HG02798 (cell line): ENCODE measurements around the gene CAMK2B.

ENCODE experiments used
- ATAC-seq: cut with Tn5 transposase; IDR thresholded peaks from one replicate; pipeline ENCODE4 v1.9.1; 2021; ENCODE audit warnings: mild to moderate bottlenecking; ENCODE audit not compliant: unreplicated experiment, poor library complexity

Gene CAMK2B

DNA sequence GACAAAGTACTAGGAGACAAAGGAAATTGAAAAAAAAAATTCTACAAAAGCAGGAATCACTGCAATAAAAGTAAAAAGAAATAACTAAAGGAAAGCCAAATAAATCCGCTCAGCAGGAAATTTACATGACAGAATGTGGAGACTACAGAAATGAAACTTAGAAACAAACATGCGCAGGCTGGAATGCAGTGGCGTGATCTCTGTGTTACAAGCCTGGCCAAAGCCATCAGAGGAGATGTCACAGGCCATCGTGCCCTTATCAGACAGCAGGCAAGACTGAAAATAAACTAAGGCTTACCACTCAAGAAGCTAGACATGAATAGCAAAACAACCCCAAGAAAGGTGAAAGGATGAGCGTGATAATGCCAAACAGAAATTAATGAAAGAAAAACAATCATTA lies 6.3 kb upstream of the CAMK2B start:
- no peak for ATAC-seq

DNA sequence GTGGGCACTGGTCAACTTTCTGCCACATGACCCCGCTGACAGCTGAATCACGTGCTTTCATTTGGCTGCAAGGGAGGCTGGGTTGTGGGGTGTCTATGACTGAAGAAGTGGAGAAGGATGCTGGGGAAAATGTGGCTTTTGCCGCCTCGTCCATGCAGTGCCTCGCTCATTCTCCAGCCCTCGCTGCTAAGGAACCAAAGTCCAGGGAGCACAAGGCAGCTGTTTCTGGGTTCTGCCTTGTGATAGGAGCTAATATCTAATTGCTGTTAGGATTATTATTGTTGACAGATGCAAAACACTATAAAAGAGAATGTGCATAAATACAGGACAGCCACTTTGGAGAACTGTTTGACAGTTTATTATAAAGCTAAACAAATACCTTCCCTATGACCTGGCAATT lies 4.9 kb upstream of the CAMK2B start:
- no peak for ATAC-seq

DNA sequence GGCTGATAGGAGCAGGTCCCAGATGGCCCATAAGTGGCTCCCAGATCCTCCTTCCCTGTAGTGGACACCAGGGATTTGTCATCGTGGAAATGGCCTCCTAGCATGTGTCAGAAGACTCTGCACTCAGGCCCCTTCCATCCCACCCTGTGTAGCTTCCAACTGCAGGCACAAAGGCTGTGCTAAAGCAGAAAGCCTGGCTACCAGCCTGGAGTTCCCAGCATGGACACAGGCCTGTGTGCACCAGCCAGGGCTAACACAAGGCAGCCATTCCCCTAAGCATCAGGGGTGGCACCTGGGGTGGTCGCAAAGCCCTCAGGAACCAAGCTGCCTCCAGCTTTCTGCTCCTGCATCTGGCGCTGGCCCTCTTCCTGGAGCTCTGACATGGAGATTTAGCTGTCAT lies 4.5 kb upstream of the CAMK2B start:
- no peak for ATAC-seq

DNA sequence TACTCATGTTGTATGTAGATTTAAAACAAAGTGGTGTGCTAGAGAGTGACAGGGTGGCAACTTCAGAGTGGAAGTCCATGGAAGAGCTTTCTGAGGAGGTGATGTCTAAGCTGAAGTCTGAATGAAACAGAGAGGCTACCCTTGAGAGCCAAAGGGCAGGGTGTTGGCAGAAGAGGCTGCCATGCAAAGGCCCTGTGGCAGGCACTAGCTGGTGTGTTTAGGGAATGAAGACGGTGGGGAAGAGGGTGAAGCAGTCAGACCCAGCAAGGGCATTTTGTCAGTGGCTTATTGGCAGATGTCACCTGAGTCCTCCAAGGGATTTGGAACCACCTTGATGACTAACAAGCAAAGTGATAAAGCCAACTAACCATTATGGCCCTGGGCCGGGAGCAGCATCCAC lies 3.7 kb upstream of the CAMK2B start:
- no peak for ATAC-seq

DNA sequence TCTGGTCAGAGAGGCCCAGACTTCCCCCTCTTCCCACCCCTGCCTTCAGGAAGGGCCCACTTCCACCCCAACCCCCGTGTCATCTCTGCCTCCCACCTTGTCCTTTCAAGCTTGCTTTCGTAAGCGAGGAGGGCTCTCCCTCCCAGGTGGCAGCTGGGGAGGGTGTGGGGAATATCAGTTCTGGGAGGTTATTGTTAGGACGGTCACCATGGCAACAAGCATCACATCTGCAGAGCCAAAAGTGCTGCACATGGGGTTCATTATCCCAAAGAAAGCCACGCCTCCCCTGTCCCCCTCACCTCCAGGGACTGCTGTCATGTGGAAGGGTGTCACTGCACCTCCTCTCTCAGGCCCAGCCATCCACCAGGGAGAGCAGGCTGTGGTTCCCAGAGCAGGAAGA lies 2.6 kb upstream of the CAMK2B start:
- ATAC-seq = no peak

DNA sequence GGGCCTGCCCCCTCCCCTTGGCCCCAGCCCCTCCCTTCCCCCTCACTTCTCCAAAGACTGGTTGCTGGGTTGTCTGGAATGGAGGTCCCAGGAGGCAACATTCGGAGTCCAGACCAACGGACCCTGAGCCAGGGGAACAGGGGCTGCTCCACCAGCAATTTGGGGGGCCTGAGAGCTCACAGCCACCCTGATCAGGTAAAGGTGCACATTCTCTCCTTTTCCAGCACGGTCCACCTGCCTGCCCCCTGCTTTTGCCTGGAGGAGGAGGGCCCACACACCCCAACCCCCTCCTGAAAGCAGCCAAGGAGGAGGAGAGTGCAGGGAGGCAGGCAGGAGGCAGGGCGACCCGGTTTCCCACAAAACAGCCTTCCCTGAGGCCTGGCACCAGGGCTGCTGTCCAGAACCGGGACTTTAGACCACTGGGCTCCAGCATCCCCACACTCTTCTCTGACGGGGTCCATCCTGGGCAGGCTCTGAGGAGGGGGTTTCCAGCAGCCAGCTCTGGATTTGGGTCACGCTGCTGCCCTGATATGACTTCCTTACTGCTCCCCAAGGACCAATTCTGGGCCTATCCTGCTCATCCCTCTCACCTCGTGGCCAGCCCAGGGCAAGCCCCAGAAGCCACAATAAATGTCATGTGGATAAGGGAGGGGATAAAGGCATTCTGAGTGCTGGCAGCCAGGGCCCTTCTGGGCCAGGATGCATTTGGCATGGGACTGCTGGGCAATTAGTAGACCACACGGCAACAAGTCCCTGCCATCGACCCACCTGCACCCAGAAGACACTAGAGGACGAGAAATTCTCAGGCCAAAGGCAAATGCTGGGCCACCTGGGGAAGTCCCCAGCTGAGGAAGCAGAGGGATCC lies 1.1 kb upstream of the CAMK2B start:
- ATAC-seq = no peak

DNA sequence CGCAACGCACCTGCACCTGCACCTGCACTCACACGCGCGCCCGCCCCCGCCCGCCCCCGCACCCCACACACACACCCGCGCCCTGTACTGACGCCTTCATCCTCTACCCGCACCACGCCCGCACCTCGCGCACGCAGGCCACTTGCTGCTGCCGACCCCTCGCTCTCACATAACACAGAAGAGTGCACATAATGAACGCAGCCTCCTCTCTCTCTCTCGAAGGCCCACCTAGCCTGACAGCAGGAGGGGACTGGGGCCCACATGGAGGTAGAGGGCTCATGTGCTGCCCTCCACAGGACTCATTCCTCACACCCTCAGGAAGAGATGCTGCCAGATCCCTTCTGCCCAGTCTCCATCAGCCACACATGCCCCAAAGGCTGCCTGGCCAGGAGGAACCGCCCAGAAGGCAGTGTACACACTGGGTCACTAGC lies 432 bp upstream of the CAMK2B start:
- no peak for ATAC-seq

DNA sequence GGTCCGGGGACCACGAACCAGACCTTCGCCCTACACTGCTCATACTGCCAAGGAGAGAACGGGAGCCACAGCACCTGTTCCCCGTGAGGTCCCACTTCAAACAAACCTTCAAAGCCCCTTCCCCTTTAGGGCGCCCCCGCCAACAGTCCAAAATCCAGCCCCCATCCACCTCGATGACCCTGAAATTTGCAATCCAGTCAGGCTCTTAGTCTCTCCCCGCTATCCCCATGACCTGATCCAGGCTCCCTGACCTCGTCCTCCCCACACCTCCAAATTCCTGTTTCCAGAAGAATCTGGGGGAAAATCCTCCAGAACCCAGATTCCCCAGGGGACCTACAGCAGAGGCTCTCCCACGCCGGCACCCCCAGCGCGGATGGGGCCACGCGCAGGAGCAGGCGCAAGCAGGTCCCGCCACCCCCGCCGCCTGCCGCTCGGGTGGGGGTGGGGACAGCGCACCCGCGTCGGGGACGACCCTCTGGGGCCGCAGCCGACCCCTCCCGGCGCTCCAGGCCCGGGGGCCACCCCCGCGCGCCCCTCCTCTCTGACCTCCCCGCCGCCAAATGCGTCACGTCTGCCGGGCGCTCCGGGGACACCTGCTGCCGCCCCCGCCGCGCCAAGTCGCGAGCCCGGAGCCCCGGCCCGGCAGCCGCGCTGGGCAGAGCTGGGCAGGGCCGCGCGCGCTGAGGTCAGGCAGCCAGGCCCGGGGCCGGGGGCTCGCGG lies 753 bp downstream of the CAMK2B start:
- ATAC-seq = no peak

DNA sequence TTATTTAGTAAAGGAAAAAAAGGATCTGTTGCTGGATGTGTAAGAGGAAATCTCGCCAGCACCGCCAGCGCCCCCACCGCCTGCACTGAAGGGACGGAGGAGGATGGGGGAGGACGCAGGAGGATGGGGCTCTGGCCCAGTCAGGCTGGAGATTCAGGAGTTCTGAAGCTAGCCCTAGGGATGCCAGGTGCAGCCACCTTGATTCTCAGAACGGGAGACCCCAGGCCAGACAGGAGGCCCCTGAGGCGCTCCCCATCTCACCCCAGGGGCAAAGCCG lies 1.3 kb downstream of the CAMK2B start:
- no peak for ATAC-seq

DNA sequence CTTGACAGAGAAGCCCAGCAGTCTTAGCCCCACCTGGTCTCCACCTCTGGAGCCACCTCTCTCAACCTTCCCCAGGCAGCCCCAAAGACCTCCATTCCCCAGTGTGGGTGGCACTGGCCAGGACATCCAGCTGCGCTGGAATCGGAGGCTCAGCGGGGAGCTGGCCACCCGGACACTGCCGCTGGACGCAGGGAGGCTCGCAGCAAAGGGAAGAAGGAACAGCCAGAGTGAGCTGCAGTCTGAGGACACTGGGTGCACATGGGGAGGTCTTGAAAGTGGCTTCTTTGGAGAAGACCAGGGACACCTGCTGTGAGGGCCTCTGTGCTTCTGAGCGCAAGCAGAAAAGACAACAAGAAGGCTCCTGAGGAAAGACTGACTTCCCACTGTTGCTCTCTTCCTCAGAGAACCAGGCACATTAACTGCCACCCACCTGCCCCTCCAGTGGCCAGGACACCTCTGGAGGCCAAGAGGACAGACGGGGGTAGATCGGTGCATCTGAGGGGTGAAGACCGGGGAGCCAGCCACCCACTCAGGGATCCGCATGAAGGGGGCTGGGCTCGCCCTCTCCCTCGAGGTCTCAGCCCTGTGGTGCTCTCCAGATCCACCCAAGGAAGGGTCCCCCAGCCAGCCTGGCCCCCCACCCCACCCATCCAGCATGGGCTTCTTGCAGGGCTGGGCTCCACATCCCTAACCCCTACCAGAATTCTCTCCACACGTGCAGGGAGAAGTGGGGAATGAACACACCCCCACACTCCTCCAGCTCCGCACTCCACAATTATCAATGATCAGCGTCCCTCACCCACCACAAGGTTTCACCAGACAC lies 1.8 kb downstream of the CAMK2B start:
- ATAC-seq = no peak

DNA sequence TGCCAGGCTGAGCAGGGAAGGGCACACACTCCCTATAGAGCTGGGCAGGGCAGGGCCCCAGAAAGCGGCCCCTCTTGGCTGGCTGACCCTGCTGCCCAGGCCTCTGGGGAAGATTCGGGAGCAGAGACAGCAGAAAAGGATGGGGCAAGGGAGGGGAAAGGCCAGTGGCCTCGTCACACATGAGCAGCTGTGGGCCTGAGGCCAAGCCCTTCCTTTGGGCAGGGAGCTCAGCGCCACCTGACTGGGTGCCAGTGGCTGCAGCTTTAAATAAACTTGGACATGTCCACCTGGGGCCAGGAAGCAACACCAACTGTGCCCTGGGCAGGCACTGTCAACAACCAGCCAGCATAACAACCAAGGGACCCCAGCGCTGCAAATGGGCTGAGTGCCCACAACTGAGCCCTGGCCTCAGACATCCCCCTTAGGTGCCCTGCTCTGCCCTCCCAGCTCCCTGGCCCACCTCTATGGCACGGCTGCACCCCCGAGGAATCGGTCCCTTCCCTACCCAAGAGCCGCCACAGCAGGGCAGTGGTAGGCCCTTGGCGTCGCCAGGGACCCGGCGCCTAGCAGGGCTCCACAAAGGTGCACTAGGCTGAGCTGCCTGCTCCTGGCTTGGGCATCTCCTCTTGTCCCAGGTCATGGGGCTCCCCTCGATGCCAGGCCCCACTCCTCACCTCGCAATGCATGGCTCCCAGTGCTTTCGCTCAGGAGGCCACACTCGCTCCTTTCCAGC lies 2.6 kb downstream of the CAMK2B start:
- ATAC-seq = no peak

DNA sequence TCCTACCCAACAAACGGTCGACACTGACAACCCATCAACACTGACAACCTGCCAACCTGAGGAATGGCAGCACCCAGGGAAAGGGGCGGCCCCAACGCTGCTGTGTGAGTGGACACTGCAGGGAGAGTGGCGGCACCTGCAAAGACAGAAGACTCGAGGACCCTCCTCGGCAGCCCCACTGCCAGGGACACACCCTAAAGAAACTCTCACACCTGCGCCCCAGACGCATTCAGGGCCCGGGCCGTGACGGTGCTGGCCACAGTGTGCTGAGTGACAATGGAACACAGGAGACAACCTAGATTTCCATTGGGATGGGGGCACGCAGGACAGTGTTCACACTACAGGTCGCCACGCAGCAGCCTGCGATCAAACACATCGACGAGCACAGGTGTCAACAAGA lies 3.6 kb downstream of the CAMK2B start:
- no peak for ATAC-seq

DNA sequence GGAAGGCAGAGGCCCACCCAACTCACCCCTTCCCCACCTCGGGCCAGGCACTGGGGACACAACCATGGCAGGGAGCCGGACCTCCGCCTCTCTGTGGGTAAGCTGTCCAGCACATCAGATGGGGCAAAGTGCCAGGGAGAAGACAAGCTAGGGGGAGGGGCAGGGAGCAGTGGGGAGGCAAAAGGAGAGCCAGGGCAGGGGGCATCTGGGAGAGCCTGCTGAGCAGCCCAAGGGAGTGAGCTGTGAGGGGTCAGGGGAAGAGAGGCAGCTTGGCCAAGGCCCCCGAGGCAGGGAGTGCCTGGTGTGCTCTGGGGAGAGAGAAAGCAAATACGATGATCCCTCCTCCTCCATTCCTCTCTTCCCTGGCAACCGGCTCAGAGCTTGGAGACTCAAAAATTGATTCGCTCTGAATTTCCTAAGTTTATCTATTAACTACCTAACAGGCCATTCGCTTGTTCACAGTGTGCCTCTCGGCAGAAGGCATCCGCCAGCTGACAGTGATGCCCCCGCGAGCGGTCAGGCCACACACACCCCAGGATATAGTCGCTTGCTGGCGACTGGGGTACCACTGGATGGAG lies 4.5 kb downstream of the CAMK2B start:
- ATAC-seq = no peak

DNA sequence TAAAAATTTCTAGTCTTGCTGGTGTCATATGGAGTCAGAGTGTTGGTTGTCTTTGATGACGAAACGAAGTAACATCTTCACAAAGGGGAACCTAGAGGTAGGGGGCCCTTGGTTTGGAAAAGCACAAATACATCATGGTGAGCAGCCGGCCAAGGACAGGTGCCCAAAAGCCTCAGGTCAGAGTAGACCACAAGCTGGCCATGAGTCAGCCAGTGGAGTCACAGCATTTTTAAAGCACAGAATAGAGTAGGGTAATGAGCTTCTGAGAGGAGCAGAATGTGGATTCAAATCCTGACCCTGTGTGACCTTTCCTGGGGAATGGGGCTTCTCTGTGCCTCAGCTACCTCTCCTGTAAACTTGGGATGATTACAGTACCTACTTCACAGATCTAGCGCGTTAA lies 5.3 kb downstream of the CAMK2B start:
- no peak for ATAC-seq

DNA sequence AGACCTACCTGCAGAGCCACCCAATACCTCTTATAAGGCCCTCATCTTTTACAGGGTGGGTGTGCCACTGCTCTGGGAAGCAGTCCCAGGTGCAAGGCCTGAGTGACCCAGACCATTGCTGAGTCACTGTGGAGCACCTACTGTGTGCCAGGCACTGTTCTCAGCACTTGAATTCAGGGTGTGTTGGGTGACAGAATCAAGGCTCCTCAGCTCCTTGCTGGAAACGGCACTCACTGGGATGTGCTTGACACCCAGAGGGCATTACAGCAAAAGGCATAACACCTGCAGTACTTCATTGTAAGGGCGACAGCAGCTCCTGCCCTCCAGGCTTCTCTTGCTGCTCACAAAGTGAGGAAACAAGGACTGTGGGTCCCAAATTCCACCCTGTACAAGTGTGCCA lies 7.1 kb downstream of the CAMK2B start:
- no peak for ATAC-seq

DNA sequence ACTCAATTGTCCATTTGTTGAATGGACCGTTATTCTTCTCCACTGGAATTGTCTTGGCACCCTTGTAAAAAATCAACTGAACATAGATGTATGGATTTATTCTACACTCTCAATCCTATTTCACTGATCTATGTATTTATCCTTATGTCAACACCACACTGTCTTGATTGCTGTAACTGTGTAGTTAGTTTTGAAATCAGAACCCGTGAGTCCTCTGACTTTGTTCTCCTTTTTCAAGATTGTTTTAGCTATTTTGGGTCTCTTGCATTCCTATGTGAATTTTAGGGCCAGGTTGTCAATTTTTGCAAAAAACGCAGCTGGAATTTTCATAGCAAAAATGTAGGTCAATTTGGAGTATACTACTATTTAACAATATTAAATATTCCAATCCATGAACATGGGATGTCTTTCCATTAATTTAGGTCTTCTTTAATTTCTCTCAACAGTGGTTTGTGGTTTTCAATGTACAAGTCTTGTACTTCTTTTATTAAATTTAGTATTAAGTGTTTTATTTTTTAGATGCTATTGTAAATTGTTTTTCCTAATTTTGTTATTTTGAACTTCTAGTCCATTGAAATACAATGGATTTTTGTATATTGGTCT lies 10.0 kb downstream of the CAMK2B start:
- ATAC-seq = no peak

DNA sequence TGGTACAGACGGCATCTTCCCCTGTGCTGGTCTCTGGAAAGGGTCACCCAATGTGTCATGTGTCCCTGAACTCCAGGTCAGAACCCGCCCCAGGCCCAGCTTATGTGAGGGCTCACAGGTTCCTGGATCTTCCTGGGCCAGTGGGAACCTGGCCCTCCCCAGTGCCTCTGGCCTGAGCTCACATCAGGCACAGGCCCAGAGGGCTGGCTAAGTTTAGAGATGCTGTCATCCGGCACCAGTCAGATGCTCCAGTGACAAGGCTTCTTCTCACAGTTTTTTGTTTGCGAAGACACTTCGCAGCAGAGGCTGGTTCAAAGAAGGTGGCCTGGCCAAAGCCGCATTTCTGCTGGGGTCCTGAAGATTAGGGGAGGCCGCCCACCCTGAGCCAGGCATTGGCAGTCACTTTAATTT lies 11.8 kb downstream of the CAMK2B start:
- no peak for ATAC-seq

DNA sequence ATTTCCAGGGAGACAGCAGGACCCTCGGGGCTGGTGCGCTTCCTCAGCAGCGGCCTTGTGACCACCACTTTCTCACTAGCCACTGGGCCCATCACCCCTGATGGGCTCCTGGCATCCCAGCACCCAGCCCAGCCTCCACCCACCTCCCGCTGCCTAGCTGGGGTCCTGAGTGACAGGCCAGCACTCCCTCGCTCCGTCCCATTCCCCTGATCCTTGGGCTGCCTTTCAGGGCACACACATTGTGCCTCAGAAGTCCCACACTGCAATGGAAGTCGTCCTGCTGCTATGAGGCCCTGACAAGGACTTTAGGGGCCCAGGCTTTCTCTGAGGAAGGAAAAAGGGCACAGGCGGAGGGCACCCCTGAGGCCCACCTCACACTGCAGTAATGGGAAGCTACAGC lies 12.4 kb downstream of the CAMK2B start:
- no peak for ATAC-seq

DNA sequence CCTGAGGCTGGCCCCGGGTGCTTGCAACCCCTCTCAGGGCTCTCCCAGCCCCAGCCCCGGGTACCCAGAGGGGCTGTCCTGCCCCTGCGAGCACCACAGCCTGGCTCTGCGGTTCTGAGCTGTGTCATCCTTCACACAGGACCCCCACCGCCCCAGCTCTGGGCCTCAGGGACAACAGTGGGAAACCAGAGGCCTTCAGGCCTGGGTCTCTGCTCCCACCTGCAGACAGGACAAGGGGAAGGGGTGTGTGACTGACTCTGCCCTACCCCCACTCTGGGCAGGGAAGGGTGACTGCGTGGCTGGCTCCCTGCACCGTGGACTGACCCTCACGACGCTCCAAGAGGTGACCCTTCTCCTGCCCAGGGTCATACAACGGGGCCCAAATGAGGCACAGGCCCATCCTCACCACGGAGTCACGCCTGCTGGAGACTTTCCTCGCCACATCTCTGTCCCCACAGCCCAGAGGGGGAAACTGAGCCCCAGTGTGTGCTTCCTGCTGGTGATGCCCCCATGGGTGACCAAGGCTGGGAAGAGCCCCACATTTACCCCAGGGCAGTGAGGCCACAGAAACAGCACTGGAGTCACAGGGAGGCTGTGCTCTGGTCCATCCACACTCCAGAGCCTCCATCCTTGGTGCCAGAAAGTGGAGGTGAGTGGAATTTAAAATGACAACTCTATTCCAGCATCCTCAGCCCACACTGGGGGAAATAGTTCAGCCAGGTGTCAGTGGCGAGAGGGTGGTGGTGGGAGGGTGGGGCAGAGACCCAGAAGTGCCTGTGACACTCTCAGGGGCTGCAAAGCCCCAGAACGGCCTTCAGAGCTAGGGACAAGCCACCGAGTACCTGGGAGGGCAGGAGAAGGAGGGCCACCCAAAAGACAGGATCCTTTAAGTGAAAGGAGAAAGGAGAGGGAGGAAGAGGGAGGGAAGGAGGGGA lies 13.6 kb downstream of the CAMK2B start:
- no peak for ATAC-seq
